NCI-H1092 (cell line): ENCODE results near the gene HMCN2.

Source experiments
- DNase-seq: peaks from one replicate; lab custom pipeline; 2025; lab: John Stamatoyannopoulos, UW

The HMCN2 gene

DNA sequence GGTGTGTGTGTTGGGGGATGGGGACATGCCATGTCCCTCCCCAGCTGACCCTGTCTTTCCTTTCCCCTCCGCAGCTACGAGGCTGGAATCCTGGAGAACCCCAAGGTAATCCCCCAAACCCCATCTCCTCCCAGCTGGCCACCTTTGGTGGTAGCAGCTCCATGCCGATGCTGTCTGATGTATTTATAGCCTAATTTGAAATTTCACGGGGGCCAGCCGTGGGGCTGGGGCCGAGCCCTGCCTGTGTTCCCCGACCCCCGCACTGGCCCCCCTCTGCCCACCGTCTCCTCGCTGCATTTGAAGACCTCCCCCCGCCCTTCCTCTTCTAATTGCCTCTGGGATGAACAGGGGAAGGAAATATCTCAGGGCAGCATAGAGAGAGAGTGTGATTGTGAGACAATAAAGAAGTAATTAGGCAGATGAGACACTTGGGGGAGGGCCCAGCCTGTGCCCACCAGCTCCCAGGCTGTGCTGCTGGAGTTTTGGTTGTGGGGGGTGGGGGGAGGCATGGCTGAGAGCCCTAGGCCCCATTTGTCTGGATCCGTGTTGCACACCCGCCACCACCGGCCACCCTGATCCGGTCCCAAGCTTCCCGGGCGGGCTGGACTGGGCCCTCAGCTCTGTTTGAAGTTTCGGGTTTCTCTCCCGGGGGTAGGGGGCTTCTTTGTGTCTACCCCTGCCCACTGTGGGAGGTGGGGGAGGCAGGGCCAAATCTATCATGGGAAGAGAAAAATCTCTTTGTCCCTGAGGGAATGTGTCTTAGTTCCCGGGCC is 206.0 kb downstream of the HMCN2 start:
- no peak for DNase-seq

GRCh38 chr9:130472184-130472705 is 206.7 kb downstream of the HMCN2 start:
- DNase-seq = no peak

DNA sequence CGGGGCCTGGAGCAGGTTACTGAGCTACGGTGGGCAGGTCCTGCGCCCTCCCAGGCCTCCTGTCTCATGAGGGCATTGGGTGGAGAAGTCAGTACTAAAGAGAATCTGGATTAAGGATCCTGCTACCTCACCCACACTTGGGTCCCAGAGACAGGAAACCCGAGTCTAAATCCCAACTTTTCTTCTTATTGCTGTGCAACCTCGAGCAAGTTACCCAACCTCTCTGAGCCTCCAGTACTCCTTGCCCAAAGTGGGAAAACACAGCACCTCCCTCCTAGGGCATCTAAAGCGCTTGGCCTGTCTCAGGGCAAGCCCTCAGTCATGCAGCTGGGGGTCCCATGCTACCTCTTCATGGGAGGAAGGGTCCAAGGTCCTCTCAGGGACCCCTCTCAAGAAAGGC is 207.4 kb downstream of the HMCN2 start:
- no peak for DNase-seq

GRCh38 chr9:130473566-130473965 is 208.0 kb downstream of the HMCN2 start:
- DNase-seq = no peak

- no peak for DNase-seq
Measured at GRCh38 chr9:130474106-130474505, 208.5 kb downstream of the HMCN2 start.

- no peak for DNase-seq
Measured at GRCh38 chr9:130476151-130476730, 210.7 kb downstream of the HMCN2 start.

DNA sequence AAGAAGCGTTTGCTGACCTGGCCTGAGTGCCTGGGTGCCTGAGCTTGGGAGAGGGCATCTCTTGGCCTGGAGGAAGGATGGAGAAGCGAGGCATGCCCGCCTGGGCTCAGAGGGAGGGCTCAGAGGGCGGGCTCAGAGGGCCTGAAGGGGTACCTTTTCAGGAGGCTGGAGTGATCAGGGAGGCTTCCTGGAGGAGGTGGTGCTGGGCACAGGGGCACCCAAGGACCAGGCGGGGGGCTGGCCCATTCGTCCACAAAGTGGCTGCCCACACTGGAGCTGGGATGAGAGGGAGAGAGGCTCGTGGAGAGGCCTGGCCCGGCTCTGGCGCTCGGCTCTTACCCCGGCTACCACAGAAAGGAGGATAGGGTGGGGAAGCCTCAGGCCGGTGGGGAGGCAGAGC is 212.0 kb downstream of the HMCN2 start:
- no peak for DNase-seq

DNA sequence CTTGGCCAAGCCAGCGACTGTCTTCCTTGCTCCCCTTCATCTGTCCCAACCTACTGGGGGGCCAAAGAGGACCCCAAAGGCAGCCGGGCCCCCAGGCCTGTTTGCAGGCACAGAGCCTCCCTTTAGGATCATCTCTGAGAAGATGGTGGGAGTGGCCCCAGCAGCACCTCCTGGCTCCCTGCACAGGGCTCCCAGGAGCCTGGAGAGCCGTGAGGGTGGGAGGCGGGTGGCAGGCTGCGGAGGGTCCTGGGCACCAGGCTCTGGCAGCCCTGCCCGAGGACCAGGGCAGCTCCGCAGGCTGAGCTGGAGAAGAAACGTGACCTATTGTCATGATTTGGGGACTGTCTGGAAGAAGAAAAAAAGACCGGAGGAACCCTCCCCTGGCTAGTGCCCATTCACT is 212.6 kb downstream of the HMCN2 start:
- no peak for DNase-seq

GRCh38 chr9:130478736-130479575 is 213.4 kb downstream of the HMCN2 start:
- no peak for DNase-seq

DNA sequence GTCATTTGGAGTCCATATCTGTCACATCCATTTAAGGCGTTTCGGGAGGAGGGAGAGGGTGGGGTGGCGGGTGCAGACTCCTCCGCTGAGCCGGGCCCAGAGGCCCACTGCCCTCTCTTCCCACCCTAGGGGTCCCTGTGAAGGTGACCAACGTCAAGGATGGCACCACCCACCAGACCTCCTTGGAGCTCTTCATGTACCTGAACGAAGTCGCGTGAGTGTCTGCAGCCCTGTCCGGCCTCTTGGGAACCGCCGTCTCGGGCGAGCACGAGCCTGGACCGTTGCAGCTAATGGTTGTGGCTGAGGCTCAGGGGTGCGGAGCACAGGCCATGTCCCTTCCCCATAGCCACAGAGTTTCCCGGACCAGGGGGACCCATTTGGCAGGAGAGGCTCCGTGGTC is 214.0 kb downstream of the HMCN2 start:
- DNase-seq = no peak

DNA sequence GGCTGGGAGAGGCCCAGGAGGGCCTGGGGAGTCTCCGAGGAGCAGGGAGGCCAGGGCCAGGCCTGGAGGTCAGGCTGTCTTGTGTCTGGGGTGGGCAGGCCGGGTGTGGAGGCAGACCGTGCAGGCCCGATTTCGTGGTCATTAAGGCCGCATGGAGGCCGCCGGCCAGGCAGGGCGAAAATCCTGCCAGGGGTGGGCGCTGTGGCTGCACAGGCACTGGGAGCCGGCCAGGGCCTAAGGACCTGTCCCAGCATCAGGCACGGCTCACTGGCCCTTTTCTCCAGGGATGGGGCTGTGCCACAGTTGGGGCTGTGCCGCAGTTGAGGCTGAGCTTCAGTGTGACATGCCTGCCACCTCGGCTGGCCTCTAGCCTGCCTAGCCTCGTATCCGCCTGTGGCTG is 215.1 kb downstream of the HMCN2 start:
- DNase-seq = no peak

- DNase-seq = no peak
Measured at GRCh38 chr9:130482463-130482862, 216.9 kb downstream of the HMCN2 start.

- no peak for DNase-seq
Measured at GRCh38 chr9:130483371-130483971, 217.9 kb downstream of the HMCN2 start.
